Measurements from ENCODE around the gene OR52J3. TPM values are rescaled to one million over a fixed set of nuclear protein-coding genes. Genes with fewer than 3 reads are reported as not detected.

Gene OR52J3
- total RNA-seq, 1 experiment from 2014 or later, result not detected

DNA sequence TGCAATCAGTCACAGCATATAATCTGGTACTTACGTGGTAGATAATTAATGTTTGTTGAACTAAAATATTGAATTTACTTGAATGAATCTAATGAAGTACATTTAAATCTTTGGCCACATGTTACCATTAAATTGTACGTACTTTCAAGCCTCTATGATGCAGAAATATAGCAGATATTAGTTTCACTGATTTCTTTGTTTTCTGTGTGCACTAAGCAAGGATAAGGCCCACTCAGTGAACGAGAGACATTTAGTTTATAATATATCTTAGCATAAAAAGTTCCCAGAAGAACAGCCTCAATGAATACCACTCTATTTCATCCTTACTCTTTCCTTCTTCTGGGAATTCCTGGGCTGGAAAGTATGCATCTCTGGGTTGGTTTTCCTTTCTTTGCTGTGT lies 22.9 kb downstream of the OR52J3 start, which contains the start of gene OR52E1:
Gene OR52E1 (plus strand): TSS at position 301 of the 400 bp plus-strand sequence.
- intact Hi-C loops (cut with micrococcal nuclease), result no loop called here
- TF ChIP-seq JUND (IDR thresholded peaks at IDR 0.05), result no peak
- TF ChIP-seq SRF (IDR thresholded peaks at IDR 0.05; ENCODE audit: low read depth), result no peak
- TF ChIP-seq, protein P1, sequence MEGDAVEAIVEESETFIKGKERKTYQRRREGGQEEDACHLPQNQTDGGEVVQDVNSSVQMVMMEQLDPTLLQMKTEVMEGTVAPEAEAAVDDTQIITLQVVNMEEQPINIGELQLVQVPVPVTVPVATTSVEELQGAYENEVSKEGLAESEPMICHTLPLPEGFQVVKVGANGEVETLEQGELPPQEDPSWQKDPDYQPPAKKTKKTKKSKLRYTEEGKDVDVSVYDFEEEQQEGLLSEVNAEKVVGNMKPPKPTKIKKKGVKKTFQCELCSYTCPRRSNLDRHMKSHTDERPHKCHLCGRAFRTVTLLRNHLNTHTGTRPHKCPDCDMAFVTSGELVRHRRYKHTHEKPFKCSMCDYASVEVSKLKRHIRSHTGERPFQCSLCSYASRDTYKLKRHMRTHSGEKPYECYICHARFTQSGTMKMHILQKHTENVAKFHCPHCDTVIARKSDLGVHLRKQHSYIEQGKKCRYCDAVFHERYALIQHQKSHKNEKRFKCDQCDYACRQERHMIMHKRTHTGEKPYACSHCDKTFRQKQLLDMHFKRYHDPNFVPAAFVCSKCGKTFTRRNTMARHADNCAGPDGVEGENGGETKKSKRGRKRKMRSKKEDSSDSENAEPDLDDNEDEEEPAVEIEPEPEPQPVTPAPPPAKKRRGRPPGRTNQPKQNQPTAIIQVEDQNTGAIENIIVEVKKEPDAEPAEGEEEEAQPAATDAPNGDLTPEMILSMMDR (IDR thresholded peaks at IDR 0.05 in 2 of 3, conservative IDR thresholded peaks at IDR 0.05 in 1 of 3; ENCODE audit: borderline replicate concordance in 1 of 3, insufficient read depth in 1 of 3, low read depth in 2 of 3, low read length in 2 of 3), result no peak
- TF ChIP-seq, protein P2, sequence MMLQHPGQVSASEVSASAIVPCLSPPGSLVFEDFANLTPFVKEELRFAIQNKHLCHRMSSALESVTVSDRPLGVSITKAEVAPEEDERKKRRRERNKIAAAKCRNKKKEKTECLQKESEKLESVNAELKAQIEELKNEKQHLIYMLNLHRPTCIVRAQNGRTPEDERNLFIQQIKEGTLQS (IDR thresholded peaks at IDR 0.05), result no peak
- TF ChIP-seq POLR2A (IDR thresholded peaks at IDR 0.05; ENCODE audit: borderline replicate concordance, extremely low read depth, insufficient read depth, insufficient read length), result no peak
- TF ChIP-seq, protein P3, sequence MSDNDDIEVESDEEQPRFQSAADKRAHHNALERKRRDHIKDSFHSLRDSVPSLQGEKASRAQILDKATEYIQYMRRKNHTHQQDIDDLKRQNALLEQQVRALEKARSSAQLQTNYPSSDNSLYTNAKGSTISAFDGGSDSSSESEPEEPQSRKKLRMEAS (IDR thresholded peaks at IDR 0.05), result no peak
- no peak for TF ChIP-seq RAD21 (IDR thresholded peaks at IDR 0.05; ENCODE audit: low read depth)
- H3K27me3 ChIP-seq (ENCODE audit: insufficient read depth, low read length), result peaks cover 78% of the 10 kb centered on the region

DNA sequence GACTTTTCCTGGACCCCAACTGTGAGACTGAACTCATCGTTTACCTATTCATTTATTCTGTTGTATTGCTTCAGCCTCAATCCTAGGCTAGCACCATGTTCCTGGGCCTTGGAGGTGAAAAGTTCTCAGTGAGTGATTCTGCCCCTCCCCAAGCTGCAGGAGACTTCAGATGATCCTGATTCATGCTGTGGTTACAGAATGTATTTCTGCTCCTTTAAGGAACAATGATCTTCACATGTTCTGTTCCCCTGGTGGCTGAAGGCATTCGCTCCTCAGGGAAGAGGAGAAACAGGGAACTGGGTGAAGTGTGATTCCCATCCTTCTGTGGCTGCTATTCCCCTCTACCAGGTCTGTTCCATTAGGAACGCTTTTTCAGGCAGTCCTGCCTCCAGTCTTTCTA lies 25.5 kb downstream of the OR52J3 start:
- no peak overlapping the region for H3K4me2 ChIP-seq (ENCODE audit: low read length)
- no peak overlapping the region for H3K27ac ChIP-seq (ENCODE audit: low read depth, low read length)
- no peak overlapping the region for H3K9ac ChIP-seq (ENCODE audit: low read length)
- intact Hi-C loops (cut with micrococcal nuclease), result no loop called here
- ATAC-seq (no peak; the same call in 1 of the 2 replicates), DNase-seq (ENCODE audit: low read depth, low spot score) (no peak)
- H2AFZ ChIP-seq (ENCODE audit: low read depth, low read length, poor library complexity, severe bottlenecking), result no peak overlapping the region
- BruUV-seq (replicated peaks), result no TSS peak
- no peaks in the 10 kb centered on the region for H3K79me2 ChIP-seq (ENCODE audit: insufficient read depth, low read length)
- POLR2A ChIA-PET, result no interaction called here
- H3K9me3 ChIP-seq (ENCODE audit: control insufficient read depth in 1 of 2, insufficient read depth in 1 of 2, low read depth in 1 of 2, low read length in 2 of 2), result no peaks in the 10 kb centered on the region
- H3K36me3 ChIP-seq (ENCODE audit: control insufficient read depth in 1 of 2, insufficient read depth in 2 of 2, low read length in 2 of 2), result no peaks in the 10 kb centered on the region
- no peaks in the 10 kb centered on the region for H3K9me2 ChIP-seq (ENCODE audit: insufficient read depth)
- H3K4me3 ChIP-seq (replicated peaks in 1 of 2; ENCODE audit: low read depth in 1 of 2, low read length in 2 of 2), result no peak overlapping the region
- H3K27me3 ChIP-seq (ENCODE audit: insufficient read depth, low read length), result peaks cover 79% of the 10 kb centered on the region
- no peaks in the 10 kb centered on the region for H3K4me1 ChIP-seq (ENCODE audit: control insufficient read depth in 1 of 2, insufficient read depth in 2 of 2, low read length in 2 of 2)
- RAD21 ChIA-PET (ENCODE audit: low non-redundant PET in 1 of 2, low total read pairs in 2 of 2, uncharacterized antibody in 2 of 2, unreplicated experiment in 2 of 2), result no interaction called here
- no peaks in the 10 kb centered on the region for H4K20me1 ChIP-seq (ENCODE audit: insufficient read depth)
- CTCF ChIA-PET, result no interaction called here
- no peak for TF ChIP-seq TCF7L2 (IDR thresholded peaks at IDR 0.05; ENCODE audit: borderline replicate concordance, extremely low read depth, insufficient read depth, insufficient read length)
- no peak for TF ChIP-seq EZH2phosphoT487 (IDR thresholded peaks at IDR 0.05; ENCODE audit: borderline replicate concordance)
- no peak for TF ChIP-seq EGR1 (IDR thresholded peaks at IDR 0.05; ENCODE audit: low read depth)
- TF ChIP-seq YY1 (IDR thresholded peaks at IDR 0.05; ENCODE audit: extremely low read depth, insufficient replicate concordance, low read depth, low read length), result no peak
- no peak for TF ChIP-seq SRF (IDR thresholded peaks at IDR 0.05; ENCODE audit: low read depth)
- no peak for TF ChIP-seq CEBPB (IDR thresholded peaks at IDR 0.05; ENCODE audit: low read depth)
- TF ChIP-seq CBX3 (IDR thresholded peaks at IDR 0.05; ENCODE audit: low read depth), result no peak
- TF ChIP-seq POLR2A (IDR thresholded peaks at IDR 0.05; ENCODE audit: borderline replicate concordance, extremely low read depth, insufficient read depth, insufficient read length), result no peak
- TF ChIP-seq SIN3A (IDR thresholded peaks at IDR 0.05; ENCODE audit: low read depth), result no peak
- TF ChIP-seq, protein P2 (IDR thresholded peaks at IDR 0.05), result no peak
- TF ChIP-seq, protein P1 (IDR thresholded peaks at IDR 0.05 in 2 of 3, conservative IDR thresholded peaks at IDR 0.05 in 1 of 3; ENCODE audit: borderline replicate concordance in 1 of 3, insufficient read depth in 1 of 3, low read depth in 2 of 3, low read length in 2 of 3), result no peak
- no peak for TF ChIP-seq ELF1 (IDR thresholded peaks at IDR 0.05; ENCODE audit: borderline replicate concordance, low read depth)
- TF ChIP-seq SP1 (IDR thresholded peaks at IDR 0.05; ENCODE audit: low read depth), result no peak
- TF ChIP-seq FOSL1 (IDR thresholded peaks at IDR 0.05; ENCODE audit: low read depth), result no peak

More for the DNA sequence above, 22.9 kb downstream of the OR52J3 start, which contains the start of gene OR52E1:
- ChIA-PET RAD21 (ENCODE audit: low non-redundant PET in 1 of 2, low total read pairs in 2 of 2, uncharacterized antibody in 2 of 2, unreplicated experiment in 2 of 2) (no interaction called here), CTCF (no interaction called here), POLR2A (no interaction called here)
- Histone ChIP-seq H3K36me3 (ENCODE audit: control insufficient read depth in 1 of 2, insufficient read depth in 2 of 2, low read length in 2 of 2) (no peaks in the 10 kb centered on the region), H3K4me1 (ENCODE audit: control insufficient read depth in 1 of 2, insufficient read depth in 2 of 2, low read length in 2 of 2) (no peaks in the 10 kb centered on the region), H2AFZ (ENCODE audit: low read depth, low read length, poor library complexity, severe bottlenecking) (no peak within 1 kb of the TSS), H3K9ac (ENCODE audit: low read length) (no peak within 1 kb of the TSS), H3K27ac (ENCODE audit: low read depth, low read length) (no peak within 1 kb of the TSS), H3K79me2 (ENCODE audit: insufficient read depth, low read length) (no peaks in the 10 kb centered on the region), H3K4me2 (ENCODE audit: low read length) (no peak within 1 kb of the TSS), H4K20me1 (ENCODE audit: insufficient read depth) (no peaks in the 10 kb centered on the region), H3K4me3 (replicated peaks in 1 of 2; ENCODE audit: low read depth in 1 of 2, low read length in 2 of 2) (no peak within 1 kb of the TSS), H3K9me3 (ENCODE audit: control insufficient read depth in 1 of 2, insufficient read depth in 1 of 2, low read depth in 1 of 2, low read length in 2 of 2) (no peaks in the 10 kb centered on the region), H3K9me2 (ENCODE audit: insufficient read depth) (no peaks in the 10 kb centered on the region)
- ATAC-seq, result no peak
- no peak for DNase-seq (ENCODE audit: low read depth, low spot score)
- no TSS peak for BruUV-seq (replicated peaks)

Measured in HCT116 (cell line).